SK-N-SH (cell line): Measurements from ENCODE around the gene ARIH2. TPM values are rescaled to one million over a fixed set of nuclear protein-coding genes. Genes with fewer than 3 reads are reported as not detected.
A peak's percentile ranks its signal among the peaks of the same experiment; 100 is the strongest.

ENCODE experiments used
- CTCF ChIA-PET: fragments of 300-600, 350-600 bp; formaldehyde crosslinking; extraction: SDS; loops from one replicate; lab custom pipeline; 2021; lab: Yijun Ruan, JAX
- POLR2A ChIA-PET: fragments of 350-600 bp; sonication (Branson Sonifier 250); formaldehyde crosslinking; extraction: SDS; loops from one replicate; lab custom pipeline; 2020; ENCODE audit warnings: antibody characterized with exemption, inconsistent platforms; lab: Yijun Ruan, JAX
- DNase-seq: peaks from one replicate; pipeline ENCODE4 v3.0.0; 2012
- H2AFZ ChIP-seq: fragments of 200-600 bp; sonication (generic); 2 replicates; pipeline ENCODE4 v1.8.1; 2016; ENCODE audit warnings: antibody characterized with exemption, mild to moderate bottlenecking, low read depth
- H3F3A ChIP-seq: fragments of 200-600 bp; sonication (generic); replicated peaks from 2 replicates; pipeline ENCODE3; 2016; ENCODE audit warnings: antibody characterized with exemption, mild to moderate bottlenecking; ENCODE audit not compliant: insufficient read depth
- H3K27ac ChIP-seq, 2 experiments: fragments of 200-500 bp in 1 of 2; fragments of 200-600 bp in 1 of 2; sonication (Bioruptor generic) in 1 of 2; sonication (generic), shearing (Covaris generic) in 1 of 2; 2 replicates each; pipeline versions ENCODE4 v1.5.1 to v1.6.1; 2014 to 2016; ENCODE audit warnings: low read depth in 2 of 2, inconsistent platforms in 1 of 2, low read length in 1 of 2, mild to moderate bottlenecking in 1 of 2, mixed read lengths in 1 of 2
- H3K27me3 ChIP-seq: fragments of 200-600 bp; sonication (generic), shearing (Covaris generic); 2 replicates; pipeline ENCODE4 v1.6.1; 2016; ENCODE audit warnings: mixed run types; ENCODE audit not compliant: insufficient read depth
- H3K36me3 ChIP-seq, 2 experiments: fragments of 200-500 bp in 1 of 2; fragments of 200-600 bp in 1 of 2; sonication (Bioruptor generic) in 1 of 2; sonication (generic) in 1 of 2; replicated peaks in 1 of 2; 2 replicates each; pipeline versions ENCODE3 to v1.5.1; 2014 to 2016; ENCODE audit warnings: low read length in 1 of 2, mild to moderate bottlenecking in 1 of 2; ENCODE audit not compliant: insufficient read depth in 2 of 2, control insufficient read depth in 1 of 2
- H3K4me1 ChIP-seq, 2 experiments: fragments of 200-500 bp in 1 of 2; fragments of 200-600 bp in 1 of 2; sonication (Bioruptor generic) in 1 of 2; sonication (generic), shearing (Covaris generic) in 1 of 2; 2 replicates each; pipeline versions ENCODE4 v1.5.1 to v1.6.1; 2014 to 2016; ENCODE audit warnings: low read depth in 1 of 2, low read length in 1 of 2, mixed run types in 1 of 2; ENCODE audit not compliant: insufficient read depth in 2 of 2, control insufficient read depth in 1 of 2
- H3K4me2 ChIP-seq: fragments of 200-600 bp; sonication (generic), shearing (Covaris generic); 2 replicates; pipeline ENCODE4 v1.6.1; 2017; ENCODE audit warnings: mixed run types
- H3K4me3 ChIP-seq, 2 experiments: fragments of 200-500 bp in 1 of 2; fragments of 200-600 bp in 1 of 2; sonication (Bioruptor generic) in 1 of 2; sonication (generic), shearing (Covaris generic) in 1 of 2; 2 replicates each; pipeline versions ENCODE4 v1.5.1 to v1.8.1; 2014 to 2016; ENCODE audit warnings: low read depth in 2 of 2, inconsistent platforms in 1 of 2, low read length in 1 of 2, mild to moderate bottlenecking in 1 of 2, mixed read lengths in 1 of 2, moderate library complexity in 1 of 2
- H3K79me2 ChIP-seq: fragments of 200-600 bp; sonication (generic); 2 replicates; pipeline ENCODE4 v1.8.1; 2017; ENCODE audit warnings: mild to moderate bottlenecking; ENCODE audit not compliant: insufficient read depth
- H3K9ac ChIP-seq: fragments of 200-600 bp; sonication (generic); 2 replicates; pipeline ENCODE4 v1.6.1; 2017; ENCODE audit warnings: mixed run types
- H3K9me2 ChIP-seq: fragments of 200-600 bp; sonication (generic); 2 replicates; pipeline ENCODE4 v1.6.1; 2017; ENCODE audit warnings: mixed run types
- H3K9me3 ChIP-seq: fragments of 200-600 bp; sonication (generic); 2 replicates; pipeline ENCODE4 v1.6.1; 2017; ENCODE audit warnings: mixed run types, mild to moderate bottlenecking, moderate library complexity
- H4K20me1 ChIP-seq: fragments of 200-600 bp; sonication (generic); 2 replicates; pipeline ENCODE4 v1.6.1; 2017; ENCODE audit warnings: mild to moderate bottlenecking, mixed run types; ENCODE audit not compliant: insufficient read depth
- ELF1 ChIP-seq: IDR thresholded peaks from 2 replicates; pipeline ENCODE4 v1.4.0; 2012
- EP300 ChIP-seq, 2 experiments: IDR thresholded peaks; 2 replicates each; pipeline versions ENCODE4 v1.4.0 to v1.6.1; 2012; ENCODE audit warnings: borderline replicate concordance in 1 of 2, low read depth in 1 of 2, low read length in 1 of 2
- MEF2A ChIP-seq: IDR thresholded peaks from 2 replicates; pipeline ENCODE4 v1.4.0; 2012; ENCODE audit warnings: low read depth, borderline replicate concordance
- NRF1 ChIP-seq: IDR thresholded peaks from 2 replicates; pipeline ENCODE4 v1.6.1; 2012; ENCODE audit warnings: low read depth, mild to moderate bottlenecking, low read length
- RCOR1 ChIP-seq: fragments of 150-350 bp; IDR thresholded peaks from 2 replicates; pipeline ENCODE4 v1.6.1; 2017; ENCODE audit warnings: antibody characterized with exemption, low read length
- RXRA ChIP-seq: IDR thresholded peaks from 2 replicates; pipeline ENCODE4 v1.4.0; 2012; ENCODE audit warnings: low read depth, mild to moderate bottlenecking, borderline replicate concordance
- SMC3 ChIP-seq: IDR thresholded peaks from 2 replicates; pipeline ENCODE4 v1.6.1; 2012; ENCODE audit warnings: low read depth, low read length, improper control_type of control experiment
- TAF1 ChIP-seq: IDR thresholded peaks from 2 replicates; pipeline ENCODE4 v1.6.1; 2012; ENCODE audit warnings: low read depth, mild to moderate bottlenecking, low read length, moderate library complexity, borderline replicate concordance
- TEAD4 ChIP-seq: IDR thresholded peaks from 2 replicates; pipeline ENCODE4 v1.4.0; 2012; ENCODE audit warnings: mild to moderate bottlenecking, borderline replicate concordance; ENCODE audit not compliant: insufficient read depth
- USF2 ChIP-seq: fragments of 150-350 bp; IDR thresholded peaks from 2 replicates; pipeline ENCODE4 v1.6.1; 2017; ENCODE audit warnings: antibody characterized with exemption, low read length, low read depth, borderline replicate concordance
- ZBTB33 ChIP-seq: IDR thresholded peaks from 2 replicates; pipeline ENCODE4 v1.4.0; 2012; ENCODE audit warnings: low read depth, borderline replicate concordance
- WGBS: methylation state at CpG from one replicate; pipeline ENCODE4 v1.1.6; 2017; ENCODE audit warnings: low lambda C conversion rate; 5-methylcytosine and 5-hydroxymethylcytosine counted together
- polyA plus RNA-seq, 3 experiments: library from polyadenylated mRNA; depleted of rRNA; stranded (reverse); fragments of >200 nt; gene quantifications; 2 replicates each; pipeline ENCODE4 v1.2.3, GENCODE V29; 2012

ARIH2 gene
- polyA plus RNA-seq, 1 of the 3 experiments (the other 2 are of a cell fraction) = 69.7 TPM

- TF ChIP-seq NRF1 (peak; percentile 76), MEF2A (no peak), USF2 (no peak), EP300 (IDR thresholded peaks at IDR 0.05; ENCODE audit: borderline replicate concordance in 1 of 2, low read depth in 1 of 2, low read length in 1 of 2) (no peak), RCOR1 (no peak), ZBTB33 (peak; percentile 26; the same call in 1 of the 2 replicates), TAF1 (peak; percentile 84), SMC3 (no peak), RXRA (no peak)
These were observed 110.3 kb downstream of the ARIH2 start, which contains the start of gene IMPDH2 (continued) for GRCh38 chr3:49028673-49029562.

GRCh38 chr3:49029563-49029884 is 110.9 kb downstream of the ARIH2 start:
- peaks cover 64 to 65% of the 10 kb centered on the region in 2 experiments for H3K36me3 ChIP-seq
- 5% methylated on average over 7 of the region's 7 CpGs for WGBS
- peaks cover 44% of the 10 kb centered on the region for H3K79me2 ChIP-seq
- POLR2A ChIA-PET = interaction anchor here (0.6 to 2.3 kb wide), 8 partner anchors 9 to 104 kb away, joined by 3 to 18 read pairs (median 6); partner anchors contain the start of genes P4HTM, QRICH1 and WDR6
- H3K27ac ChIP-seq = peak overlapping the region; percentile 69 to 73
- H3K4me1 ChIP-seq = peaks cover 10 to 32% of the 10 kb centered on the region in 2 experiments; a peak in 3 of 4 replicates
- H4K20me1 ChIP-seq = no peaks in the 10 kb centered on the region
- peak overlapping the region; percentile 69; the same call in 1 of the 2 replicates for H2AFZ ChIP-seq
- peak overlapping the region; percentile 83 to 87; a peak in 2 of 4 replicates for H3K4me3 ChIP-seq
- peak overlapping the region; percentile 1; the same call in 1 of the 2 replicates for H3K9ac ChIP-seq
- H3K9me2 ChIP-seq = no peaks in the 10 kb centered on the region
- peak overlapping the region; percentile 97 for H3K4me2 ChIP-seq
- CTCF ChIA-PET = interaction anchor here (0.6 to 1.5 kb wide), 8 partner anchors 10 to 111 kb away, joined by 3 to 8 read pairs (median 4); partner anchors contain the start of genes ARIH2 and WDR6
- no peak for DNase-seq
- H3F3A ChIP-seq = peaks cover 54% of the 10 kb centered on the region
- no peaks in the 10 kb centered on the region for H3K9me3 ChIP-seq
- H3K27me3 ChIP-seq = no peaks in the 10 kb centered on the region
- TF ChIP-seq RCOR1 (0 out of 2 replicates have a peak, but pooled peaks have one; percentile 6), TEAD4 (0 out of 2 replicates have a peak, but pooled peaks have one; percentile 6), ELF1 (no peak)
